Immature natural killer cell (primary cell): Measurements from ENCODE around the gene CEACAM21. TPM values are rescaled to one million over a fixed set of nuclear protein-coding genes. Genes with fewer than 3 reads are reported as not detected.

Experiments used
- DNase-seq, 3 donors: peaks; one replicate each; pipeline ENCODE4 v3.0.0; 2022; ENCODE audit warnings: mixed read lengths in 1 of 3
- H3K27ac Mint-ChIP-seq, 6 donors: one replicate each; pipeline ENCODE4 v1.8.0; 2020; ENCODE audit warnings: mixed read lengths in 6 of 6, mild to moderate bottlenecking in 5 of 6, inconsistent platforms in 4 of 6, moderate library complexity in 3 of 6
- H3K27me3 Mint-ChIP-seq, 3 donors: one replicate each; pipeline ENCODE4 v1.8.0; 2020 to 2021; ENCODE audit warnings: low read depth in 3 of 3, mild to moderate bottlenecking in 3 of 3, mixed read lengths in 3 of 3, moderate library complexity in 3 of 3, inconsistent platforms in 1 of 3
- H3K36me3 Mint-ChIP-seq, 3 donors: one replicate each; pipeline ENCODE4 v1.8.0; 2020; ENCODE audit warnings: mixed read lengths in 3 of 3, inconsistent platforms in 2 of 3, mild to moderate bottlenecking in 2 of 3
- H3K4me1 Mint-ChIP-seq, 2 donors: one replicate each; pipeline ENCODE4 v1.8.0; 2020; ENCODE audit warnings: inconsistent platforms in 2 of 2, mild to moderate bottlenecking in 2 of 2, mixed read lengths in 2 of 2, moderate library complexity in 1 of 2
- H3K4me3 Mint-ChIP-seq, 5 donors: one replicate each; pipeline ENCODE4 v1.8.0; 2020; ENCODE audit warnings: mild to moderate bottlenecking in 5 of 5, mixed read lengths in 5 of 5, inconsistent platforms in 3 of 5, moderate library complexity in 3 of 5
- H3K9me3 Mint-ChIP-seq, 6 donors: one replicate each; pipeline ENCODE4 v1.8.0; 2020; ENCODE audit warnings: mild to moderate bottlenecking in 6 of 6, mixed read lengths in 6 of 6, inconsistent platforms in 4 of 6, moderate library complexity in 3 of 6
- polyA plus RNA-seq, 3 donors: library from polyadenylated mRNA; unstranded; fragments of 300-500 nt; fragmentation: Illumina TruSeq; gene quantifications; one replicate each; pipeline ENCODE4 v1.2.3, GENCODE V29; 2021

The CEACAM21 gene
- polyA plus RNA-seq, 3 donors from 2014 or later: 16.0 to 44.9 (median 43.7) TPM

GRCh38 chr19:41553804-41554203, 22.2 kb upstream of the CEACAM21 start:
- H3K4me1 Mint-ChIP-seq: peaks cover 82 to 83% of the 10 kb centered on the region in 2 donors
- DNase-seq: no peak
- peak overlapping the region; percentile 94 to 99 (median 98) for H3K27ac Mint-ChIP-seq
- H3K9me3 Mint-ChIP-seq: no peaks in the 10 kb centered on the region
- peaks cover 27 to 53% (median 48%) of the 10 kb centered on the region in 3 donors for H3K36me3 Mint-ChIP-seq
- peak overlapping the region; percentile 97 to 100 (median 98) for H3K4me3 Mint-ChIP-seq
- peaks cover 4 to 10% (median 10%) of the 10 kb centered on the region in 3 donors for H3K27me3 Mint-ChIP-seq

- Mint-ChIP-seq H3K27ac (peak overlapping the region; percentile 91 to 99 (median 98)), H3K36me3 (peaks cover 28 to 57% (median 53%) of the 10 kb centered on the region in 3 donors), H3K27me3 (peaks cover 2 to 5% (median 4%) of the 10 kb centered on the region in 3 donors), H3K9me3 (no peaks in the 10 kb centered on the region), H3K4me1 (peaks cover 87% of the 10 kb centered on the region in 2 donors), H3K4me3 (peak overlapping the region; percentile 97 to 100 (median 98))
- DNase-seq: peak; percentile 56 to 60 (median 58)
Observed at GRCh38 chr19:41554907-41555306, 21.1 kb upstream of the CEACAM21 start.

- no peaks in the 10 kb centered on the region for H3K9me3 Mint-ChIP-seq
- DNase-seq: no peak
- H3K27me3 Mint-ChIP-seq: no peaks in the 10 kb centered on the region
- H3K4me1 Mint-ChIP-seq: peaks cover 95 to 96% of the 10 kb centered on the region in 2 donors
- peak overlapping the region; percentile 97 to 100 (median 98) for H3K4me3 Mint-ChIP-seq
- peak overlapping the region; percentile 91 to 99 (median 98) for H3K27ac Mint-ChIP-seq
- H3K36me3 Mint-ChIP-seq: peaks cover 26 to 55% (median 55%) of the 10 kb centered on the region in 3 donors
Observed at GRCh38 chr19:41555748-41556147, 20.2 kb upstream of the CEACAM21 start.

- DNase-seq: peak; percentile 53 to 63 (median 57)
- H3K27me3 Mint-ChIP-seq: peaks cover 0 to 4% (median 2%) of the 10 kb centered on the region in 3 donors
- H3K4me1 Mint-ChIP-seq: peaks cover 56 to 93% of the 10 kb centered on the region in 2 donors
- peaks cover 5 to 34% (median 21%) of the 10 kb centered on the region in 3 donors for H3K36me3 Mint-ChIP-seq
- H3K4me3 Mint-ChIP-seq: peak overlapping the region; percentile 79 to 86 (median 81)
- H3K9me3 Mint-ChIP-seq: no peaks in the 10 kb centered on the region
- peak overlapping the region; percentile 48 to 94 (median 74) for H3K27ac Mint-ChIP-seq
Observed at GRCh38 chr19:41563854-41564514, 12.0 kb upstream of the CEACAM21 start.

- peaks cover 0 to 4% (median 2%) of the 10 kb centered on the region in 3 donors for H3K27me3 Mint-ChIP-seq
- peak overlapping the region; percentile 79 to 86 (median 81) for H3K4me3 Mint-ChIP-seq
- H3K27ac Mint-ChIP-seq: peak overlapping the region in 5 of 6 donors; percentile 19 to 81 (median 70)
- peaks cover 4 to 30% (median 16%) of the 10 kb centered on the region in 3 donors for H3K36me3 Mint-ChIP-seq
- H3K9me3 Mint-ChIP-seq: no peaks in the 10 kb centered on the region
- H3K4me1 Mint-ChIP-seq: peaks cover 48 to 87% of the 10 kb centered on the region in 2 donors
- peak in 1 of 3 donors; percentile 19 for DNase-seq
Observed at GRCh38 chr19:41564515-41565378, 11.2 kb upstream of the CEACAM21 start.

- Mint-ChIP-seq H3K4me3 (peak overlapping the region in 2 of 5 donors; percentile 13 to 22), H3K27me3 (peaks cover 0 to 4% (median 2%) of the 10 kb centered on the region in 3 donors), H3K9me3 (no peaks in the 10 kb centered on the region), H3K4me1 (peaks cover 43 to 87% of the 10 kb centered on the region in 2 donors), H3K36me3 (peaks cover 0 to 27% (median 12%) of the 10 kb centered on the region in 3 donors), H3K27ac (no peak overlapping the region)
- DNase-seq: no peak
Observed at GRCh38 chr19:41565379-41565720, 10.6 kb upstream of the CEACAM21 start.

GRCh38 chr19:41566001-41566400, 10.0 kb upstream of the CEACAM21 start:
- Mint-ChIP-seq H3K27ac (no peak overlapping the region), H3K4me1 (peaks cover 43 to 87% of the 10 kb centered on the region in 2 donors), H3K9me3 (no peaks in the 10 kb centered on the region), H3K27me3 (peaks cover 0 to 4% (median 2%) of the 10 kb centered on the region in 3 donors), H3K36me3 (peaks cover 0 to 29% (median 8%) of the 10 kb centered on the region in 3 donors), H3K4me3 (no peak overlapping the region)
- no peak for DNase-seq

- H3K36me3 Mint-ChIP-seq: peaks cover 0 to 25% (median 8%) of the 10 kb centered on the region in 3 donors
- H3K9me3 Mint-ChIP-seq: no peaks in the 10 kb centered on the region
- DNase-seq: no peak
- H3K27me3 Mint-ChIP-seq: no peaks in the 10 kb centered on the region
- H3K4me3 Mint-ChIP-seq: no peak overlapping the region
- peak overlapping the region in 1 of 6 donors; percentile 51 for H3K27ac Mint-ChIP-seq
- peaks cover 17 to 61% of the 10 kb centered on the region in 2 donors for H3K4me1 Mint-ChIP-seq
Observed at GRCh38 chr19:41569481-41570150, 6.3 kb upstream of the CEACAM21 start.

GRCh38 chr19:41570179-41570578, 5.8 kb upstream of the CEACAM21 start:
- peaks cover 0 to 25% (median 8%) of the 10 kb centered on the region in 3 donors for H3K36me3 Mint-ChIP-seq
- H3K4me1 Mint-ChIP-seq: peaks cover 15 to 65% of the 10 kb centered on the region in 2 donors
- no peak for DNase-seq
- H3K4me3 Mint-ChIP-seq: no peak overlapping the region
- H3K27ac Mint-ChIP-seq: peak overlapping the region in 3 of 6 donors; percentile 3 to 51 (median 37)
- H3K27me3 Mint-ChIP-seq: no peaks in the 10 kb centered on the region
- no peaks in the 10 kb centered on the region for H3K9me3 Mint-ChIP-seq

GRCh38 chr19:41570639-41571112, 5.3 kb upstream of the CEACAM21 start:
- Mint-ChIP-seq H3K4me3 (no peak overlapping the region), H3K27ac (peak overlapping the region in 5 of 6 donors; percentile 3 to 37 (median 23)), H3K36me3 (peaks cover 0 to 25% (median 8%) of the 10 kb centered on the region in 3 donors), H3K4me1 (peaks cover 17 to 65% of the 10 kb centered on the region in 2 donors), H3K27me3 (no peaks in the 10 kb centered on the region), H3K9me3 (no peaks in the 10 kb centered on the region)
- DNase-seq: peak; percentile 75 to 82 (median 77)

- Mint-ChIP-seq H3K27me3 (peaks cover 0 to 1% (median 0%) of the 10 kb centered on the region in 3 donors), H3K4me3 (no peak overlapping the region), H3K9me3 (peaks cover 0 to 17% (median 0%) of the 10 kb centered on the region in 6 donors), H3K36me3 (peaks cover 28 to 49% (median 29%) of the 10 kb centered on the region in 3 donors), H3K27ac (no peak overlapping the region), H3K4me1 (peaks cover 19 to 22% of the 10 kb centered on the region in 2 donors)
- DNase-seq: no peak
Observed at GRCh38 chr19:41577144-41577830, 1.3 kb downstream of the CEACAM21 start.

GRCh38 chr19:41577833-41578232, 1.9 kb downstream of the CEACAM21 start:
- no peak overlapping the region for H3K27ac Mint-ChIP-seq
- H3K4me3 Mint-ChIP-seq: no peak overlapping the region
- peaks cover 19 to 22% of the 10 kb centered on the region in 2 donors for H3K4me1 Mint-ChIP-seq
- DNase-seq: no peak
- peaks cover 31 to 54% (median 33%) of the 10 kb centered on the region in 3 donors for H3K36me3 Mint-ChIP-seq
- peaks cover 0 to 1% (median 0%) of the 10 kb centered on the region in 3 donors for H3K27me3 Mint-ChIP-seq
- peaks cover 0 to 19% (median 0%) of the 10 kb centered on the region in 6 donors for H3K9me3 Mint-ChIP-seq
